GM10248 (cell line): ENCODE results near the gene HPN.

Experiments used
- CTCF ChIA-PET: fragments of 300-600 bp; sonication (Branson Sonifier 250); formaldehyde crosslinking; extraction: SDS; loops from one replicate; lab custom pipeline; 2021; ENCODE audit warnings: antibody characterized with exemption; lab: Yijun Ruan, JAX
- POLR2A ChIA-PET: fragments of 350-650 bp; sonication (Branson Sonifier 250); formaldehyde crosslinking; extraction: SDS; loops from one replicate; lab custom pipeline; 2020; ENCODE audit warnings: antibody characterized with exemption; lab: Yijun Ruan, JAX
- DNase-seq: peaks from one replicate; pipeline ENCODE4 v3.0.0; 2012; ENCODE audit errors: extremely low spot score
- CTCF ChIP-seq: IDR thresholded peaks from 2 replicates; pipeline ENCODE4 v1.5.1; 2012; ENCODE audit warnings: mild to moderate bottlenecking, low read depth; ENCODE audit errors: extremely low read depth, missing control alignments, control extremely low read depth

HPN gene

GRCh38 chr19:35089554-35089953 lies 48.0 kb downstream of the HPN start:
- no peak for DNase-seq
- ChIA-PET POLR2A (no interaction called here), CTCF (interaction anchor here (0.8 to 4.5 kb wide), 5 partner anchors 9 to 191 kb away, joined by 3 to 38 read pairs (median 5); no protein-coding TSS in a partner anchor)
- TF ChIP-seq CTCF: no peak

- CTCF ChIA-PET: interaction anchor here (0.8 to 4.5 kb wide), 6 partner anchors 10 to 191 kb away, joined by 3 to 38 read pairs (median 4); no protein-coding TSS in a partner anchor
- POLR2A ChIA-PET: no interaction called here
- DNase-seq: no peak
- TF ChIP-seq CTCF: no peak
These were observed 48.6 kb downstream of the HPN start for GRCh38 chr19:35090160-35090505.

- DNase-seq: peak; percentile 76
- peak; percentile 49 for TF ChIP-seq CTCF
- POLR2A ChIA-PET: no interaction called here
- CTCF ChIA-PET: interaction anchor here (1.1 to 4.5 kb wide), 8 partner anchors 10 to 118 kb away, joined by 3 to 38 read pairs (median 4); no protein-coding TSS in a partner anchor
These were observed 49.1 kb downstream of the HPN start for GRCh38 chr19:35090506-35091214.

GRCh38 chr19:35093430-35093829 lies 51.9 kb downstream of the HPN start:
- no peak for TF ChIP-seq CTCF
- ChIA-PET CTCF (interaction anchor here (0.8 to 4.5 kb wide), 4 partner anchors 21 to 49 kb away, joined by 3 to 38 read pairs (median 5); no protein-coding TSS in a partner anchor), POLR2A (no interaction called here)
- no peak for DNase-seq

GRCh38 chr19:35093941-35094647 lies 52.6 kb downstream of the HPN start:
- CTCF ChIA-PET: interaction anchor here (0.8 to 4.5 kb wide), 3 partner anchors 24 to 50 kb away, joined by 3 to 38 read pairs (median 4); no protein-coding TSS in a partner anchor
- DNase-seq: no peak
- TF ChIP-seq CTCF: no peak
- POLR2A ChIA-PET: no interaction called here

GRCh38 chr19:35094656-35095055 lies 53.1 kb downstream of the HPN start:
- DNase-seq: no peak
- POLR2A ChIA-PET: no interaction called here
- CTCF ChIA-PET: no interaction called here
- TF ChIP-seq CTCF: no peak
